VCaP (cell line): ENCODE results near the gene RBM38.

Source experiments
- H3K27ac ChIP-seq: fragments of 450-650 bp; 2 replicates; pipeline ENCODE4 v1.5.1; 2017
- TF ChIP-seq, protein P1 (sequence below): fragments of 450-650 bp; conservative IDR thresholded peaks from 2 replicates; pipeline ENCODE4 v1.5.1; 2017; ENCODE audit warnings: mild to moderate bottlenecking, moderate library complexity

Gene RBM38

GRCh38 chr20:57351042-57351783 is 40.0 kb upstream of the RBM38 start, which contains the start of gene RAE1:
Gene RAE1, plus strand, starts transcription at chr20:57351255. Its CDS starts 2,784 bp downstream, at chr20:57354039.
- TF ChIP-seq, protein P1, sequence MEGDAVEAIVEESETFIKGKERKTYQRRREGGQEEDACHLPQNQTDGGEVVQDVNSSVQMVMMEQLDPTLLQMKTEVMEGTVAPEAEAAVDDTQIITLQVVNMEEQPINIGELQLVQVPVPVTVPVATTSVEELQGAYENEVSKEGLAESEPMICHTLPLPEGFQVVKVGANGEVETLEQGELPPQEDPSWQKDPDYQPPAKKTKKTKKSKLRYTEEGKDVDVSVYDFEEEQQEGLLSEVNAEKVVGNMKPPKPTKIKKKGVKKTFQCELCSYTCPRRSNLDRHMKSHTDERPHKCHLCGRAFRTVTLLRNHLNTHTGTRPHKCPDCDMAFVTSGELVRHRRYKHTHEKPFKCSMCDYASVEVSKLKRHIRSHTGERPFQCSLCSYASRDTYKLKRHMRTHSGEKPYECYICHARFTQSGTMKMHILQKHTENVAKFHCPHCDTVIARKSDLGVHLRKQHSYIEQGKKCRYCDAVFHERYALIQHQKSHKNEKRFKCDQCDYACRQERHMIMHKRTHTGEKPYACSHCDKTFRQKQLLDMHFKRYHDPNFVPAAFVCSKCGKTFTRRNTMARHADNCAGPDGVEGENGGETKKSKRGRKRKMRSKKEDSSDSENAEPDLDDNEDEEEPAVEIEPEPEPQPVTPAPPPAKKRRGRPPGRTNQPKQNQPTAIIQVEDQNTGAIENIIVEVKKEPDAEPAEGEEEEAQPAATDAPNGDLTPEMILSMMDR, result no peak
- H3K27ac ChIP-seq, result peak within 1 kb of the TSS; percentile 87

DNA sequence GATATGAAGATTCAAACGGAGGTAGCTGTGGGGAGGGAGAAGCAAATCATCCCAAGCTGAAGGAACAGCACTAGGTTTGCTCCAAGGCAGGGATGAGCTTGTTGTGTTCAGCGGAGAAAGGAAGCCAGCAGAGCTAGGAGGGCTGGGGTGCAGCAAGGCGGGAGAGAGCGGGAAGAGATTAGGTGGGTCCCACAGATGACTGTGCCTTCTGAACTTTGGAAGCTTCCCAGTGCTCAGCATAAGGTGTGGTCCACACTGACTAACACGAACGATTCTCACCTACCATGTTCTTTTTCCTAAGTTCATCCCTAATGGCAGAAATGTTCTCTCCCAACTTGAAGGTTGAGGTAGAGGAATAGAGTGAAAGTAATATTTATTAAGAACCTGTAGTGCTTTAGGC is 38.9 kb upstream of the RBM38 start:
- peak overlapping the region; percentile 87; the same call in 1 of the 2 replicates for H3K27ac ChIP-seq
- TF ChIP-seq, protein P1, result no peak

DNA sequence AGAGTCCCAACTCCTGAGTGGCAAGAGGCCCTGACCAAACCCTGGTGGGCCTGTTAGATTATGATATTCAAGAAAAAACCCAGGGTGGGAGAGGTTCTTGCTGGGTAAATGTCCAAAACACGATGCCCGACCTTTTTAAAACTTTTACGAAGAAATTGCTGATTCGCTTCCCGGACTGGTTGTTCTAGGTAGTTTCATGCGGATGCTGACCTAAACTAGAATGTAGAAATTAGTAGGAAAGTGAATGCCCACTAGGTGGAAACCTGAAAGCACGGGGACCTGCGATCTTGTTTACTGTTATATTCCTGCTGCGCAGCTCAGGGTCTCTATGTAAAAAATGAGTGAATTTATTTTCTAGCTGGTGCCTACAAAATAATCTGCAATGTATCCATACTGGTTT is 37.8 kb upstream of the RBM38 start:
- TF ChIP-seq, protein P1, result peak; percentile 20; the same call in 1 of the 2 replicates
- H3K27ac ChIP-seq, result no peak overlapping the region

DNA sequence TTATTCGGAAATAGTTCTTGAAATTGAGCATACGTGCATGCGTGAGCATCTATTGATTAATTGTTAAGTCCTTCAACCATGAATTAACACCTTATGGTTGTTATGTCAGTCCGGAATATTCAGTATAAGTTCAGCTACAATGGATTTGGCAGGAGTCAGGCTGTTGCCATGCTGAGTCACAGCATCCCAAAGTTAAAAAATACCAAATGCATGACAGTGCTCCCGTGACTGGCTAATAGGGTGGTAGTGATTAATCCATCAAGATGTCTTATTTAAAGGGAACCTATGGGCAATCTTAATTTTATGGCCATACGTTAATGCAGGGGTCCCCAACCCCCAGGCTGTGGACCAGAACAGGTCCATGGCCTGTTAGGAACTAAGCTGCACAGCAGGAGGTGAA is 29.7 kb upstream of the RBM38 start:
- TF ChIP-seq, protein P1, result no peak
- no peak overlapping the region for H3K27ac ChIP-seq

DNA sequence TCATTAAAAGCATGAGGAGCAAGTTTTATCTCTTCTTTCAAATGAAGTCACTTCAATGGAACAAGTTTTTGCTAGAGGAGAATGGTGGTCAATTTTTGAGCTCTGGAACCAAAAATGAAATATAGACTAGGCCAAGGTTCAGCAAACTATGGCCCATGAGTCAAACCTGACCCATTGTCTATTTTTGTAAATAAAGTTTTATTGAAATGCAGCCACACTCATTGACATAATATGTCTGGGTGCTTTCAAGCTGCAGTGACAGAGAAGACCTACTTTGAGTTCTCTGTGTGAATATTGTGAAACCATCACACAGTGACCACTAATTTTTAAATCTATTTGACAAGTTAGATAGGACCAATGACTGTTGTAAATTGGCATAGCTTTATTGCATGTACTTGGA is 26.7 kb upstream of the RBM38 start:
- TF ChIP-seq, protein P1, result no peak
- no peak overlapping the region for H3K27ac ChIP-seq

GRCh38 chr20:57369596-57369995 is 21.6 kb upstream of the RBM38 start:
- no peak overlapping the region for H3K27ac ChIP-seq
- TF ChIP-seq, protein P1, result no peak

DNA sequence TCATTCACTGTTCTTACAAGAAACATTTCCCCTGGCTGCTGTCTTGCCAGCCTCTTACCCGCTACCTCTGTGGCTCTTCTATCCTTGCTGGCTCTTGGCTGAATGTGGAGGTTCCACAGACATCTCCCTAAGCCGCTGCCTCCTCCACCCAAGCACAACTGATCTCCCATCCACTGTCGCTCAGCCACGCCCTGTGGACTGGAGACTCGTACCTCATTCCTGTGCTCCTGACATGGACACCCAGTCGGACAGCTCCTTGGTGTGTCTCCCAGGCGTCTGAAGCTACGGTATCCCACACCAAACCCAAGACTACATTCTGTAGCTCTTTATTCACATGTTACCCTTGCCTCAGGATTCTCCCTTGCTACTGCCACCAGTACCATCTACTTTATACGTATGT is 20.9 kb upstream of the RBM38 start:
- TF ChIP-seq, protein P1, result no peak
- no peak overlapping the region for H3K27ac ChIP-seq
